ENCODE data around the gene KCNH4. TPM values are rescaled to one million over a fixed set of nuclear protein-coding genes. Genes with fewer than 3 reads are reported as not detected.

The KCNH4 gene
- total and polyA plus RNA-seq, 4 donors = 0.01 TPM; not detected in 3

DNA sequence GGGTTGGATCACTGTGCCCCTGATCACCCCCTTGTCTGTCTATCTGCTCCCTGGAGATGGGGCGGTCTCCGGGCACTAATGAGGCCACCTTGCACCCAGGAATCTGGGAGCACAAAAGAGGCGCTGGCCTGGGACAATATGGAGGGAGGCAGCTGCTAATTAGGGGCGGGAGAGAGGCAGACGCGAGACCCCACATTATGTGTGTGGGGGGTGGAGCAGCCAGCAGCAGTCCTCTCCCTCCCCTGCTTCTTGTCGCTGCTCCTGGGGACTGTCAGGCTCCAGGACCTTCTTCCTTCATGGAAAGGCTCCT is 4.6 kb upstream of the KCNH4 start:
- peaks cover 0 to 3% (median 0%) of the 10 kb centered on the region in 4 donors for H3K27me3 ChIP-seq (ENCODE audit: control insufficient read depth in 4 of 4, insufficient read depth in 4 of 4, low read length in 3 of 4)
- no peak for DNase-seq (ENCODE audit: low spot score)
- TF ChIP-seq NR2F2 (IDR thresholded peaks at IDR 0.05) (no peak), GABPA (IDR thresholded peaks at IDR 0.05 in 1 of 2, conservative IDR thresholded peaks at IDR 0.05 in 1 of 2) (no peak), ATF3 (IDR thresholded peaks at IDR 0.05) (no peak), HNF4A (conservative IDR thresholded peaks at IDR 0.05) (no peak), SP1 (IDR thresholded peaks at IDR 0.05) (no peak), FOXA2 (IDR thresholded peaks at IDR 0.05) (no peak), YY1 (IDR thresholded peaks at IDR 0.05) (no peak), ZBTB33 (IDR thresholded peaks at IDR 0.05) (no peak)
- H3K27ac ChIP-seq (ENCODE audit: low read depth in 1 of 2, low read length in 2 of 2) = no peak overlapping the region
- H3K4me3 ChIP-seq (ENCODE audit: low read depth in 1 of 3, low read length in 3 of 3) = no peak overlapping the region
- H3K4me1 ChIP-seq (ENCODE audit: control insufficient read depth in 4 of 4, insufficient read depth in 4 of 4, low read length in 3 of 4) = peaks cover 6 to 23% (median 16%) of the 10 kb centered on the region in 4 donors
- WGBS = 87% methylated on average over 7 of the region's 7 CpGs
- H3K9me3 ChIP-seq (ENCODE audit: control insufficient read depth in 4 of 4, low read length in 3 of 4) = no peaks in the 10 kb centered on the region
- no peak overlapping the region for H3K9ac ChIP-seq (ENCODE audit: low read depth in 1 of 2, low read length in 2 of 2)
- H3K36me3 ChIP-seq (ENCODE audit: control insufficient read depth in 4 of 4, insufficient read depth in 3 of 4, low read depth in 1 of 4, low read length in 3 of 4) = no peaks in the 10 kb centered on the region

DNA sequence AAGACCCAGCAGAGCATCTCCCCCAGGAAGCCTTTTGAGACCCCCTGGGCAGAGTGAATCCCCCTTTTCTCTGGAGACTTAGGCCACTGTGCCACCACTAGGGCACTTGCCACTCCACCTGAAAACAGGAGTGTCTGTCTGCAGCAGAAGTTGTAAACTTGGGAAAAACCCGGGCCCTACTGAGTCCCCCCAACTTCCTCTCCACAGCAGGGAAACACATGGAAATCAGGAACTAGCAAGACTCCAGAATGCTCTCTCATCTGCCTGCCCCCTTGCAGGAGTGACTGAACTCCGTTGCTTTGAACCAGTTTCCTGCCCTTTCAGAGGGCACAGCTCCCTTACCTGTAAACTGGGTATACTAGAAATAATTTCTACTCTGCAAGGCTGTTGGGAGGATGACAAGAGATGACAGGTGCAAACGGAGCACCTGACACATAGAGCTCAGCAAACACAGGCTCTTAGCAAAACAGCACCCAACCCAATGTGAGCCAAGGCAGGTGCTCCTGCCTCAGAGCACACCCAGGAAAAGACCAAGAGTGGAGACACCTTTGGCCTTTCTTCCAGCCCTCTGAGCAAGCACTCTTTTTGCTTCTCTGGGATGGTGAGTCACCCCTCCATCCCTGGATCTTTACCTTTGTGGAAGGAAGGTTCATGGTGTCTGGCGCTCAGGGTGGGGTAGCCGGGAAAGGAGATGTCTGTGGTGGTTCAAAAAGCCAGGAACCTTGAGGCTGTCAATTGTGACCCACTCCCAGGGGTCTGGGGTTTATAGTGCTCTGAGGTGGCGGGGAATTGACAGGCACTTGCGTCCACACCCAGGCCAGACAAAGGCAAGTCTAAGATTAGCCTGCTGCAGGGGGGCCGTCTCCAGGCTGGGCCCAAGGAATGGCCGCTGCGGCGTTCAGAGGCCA is 4.0 kb upstream of the KCNH4 start, which contains the start of gene HCRT:
Gene HCRT, minus strand, starts transcription at position 740 of the 908 bp plus-strand sequence. Its CDS starts 87 bp downstream, at position 653.
- peaks cover 0 to 3% (median 0%) of the 10 kb centered on the region in 4 donors for H3K27me3 ChIP-seq (ENCODE audit: control insufficient read depth in 4 of 4, insufficient read depth in 4 of 4, low read length in 3 of 4)
- peak within 1 kb of the TSS in 1 of 3 donors; percentile 45 for H3K4me3 ChIP-seq (ENCODE audit: low read depth in 1 of 3, low read length in 3 of 3)
- no peak for TF ChIP-seq JUND (IDR thresholded peaks at IDR 0.05)
- TF ChIP-seq FOXA1 (IDR thresholded peaks at IDR 0.05) = no peak
- no peaks in the 10 kb centered on the region for H3K36me3 ChIP-seq (ENCODE audit: control insufficient read depth in 4 of 4, insufficient read depth in 3 of 4, low read depth in 1 of 4, low read length in 3 of 4)
- no peak within 1 kb of the TSS for H3K9ac ChIP-seq (ENCODE audit: low read depth in 1 of 2, low read length in 2 of 2)
- peak within 1 kb of the TSS in 1 of 2 donors; percentile 35 for H3K27ac ChIP-seq (ENCODE audit: low read depth in 1 of 2, low read length in 2 of 2)
- DNase-seq (ENCODE audit: low spot score) = no peak
- H3K9me3 ChIP-seq (ENCODE audit: control insufficient read depth in 4 of 4, low read length in 3 of 4) = no peaks in the 10 kb centered on the region
- H3K4me1 ChIP-seq (ENCODE audit: control insufficient read depth in 4 of 4, insufficient read depth in 4 of 4, low read length in 3 of 4) = peaks cover 6 to 27% (median 17%) of the 10 kb centered on the region in 4 donors
- WGBS = 84% methylated on average over 11 of the region's 11 CpGs

DNA sequence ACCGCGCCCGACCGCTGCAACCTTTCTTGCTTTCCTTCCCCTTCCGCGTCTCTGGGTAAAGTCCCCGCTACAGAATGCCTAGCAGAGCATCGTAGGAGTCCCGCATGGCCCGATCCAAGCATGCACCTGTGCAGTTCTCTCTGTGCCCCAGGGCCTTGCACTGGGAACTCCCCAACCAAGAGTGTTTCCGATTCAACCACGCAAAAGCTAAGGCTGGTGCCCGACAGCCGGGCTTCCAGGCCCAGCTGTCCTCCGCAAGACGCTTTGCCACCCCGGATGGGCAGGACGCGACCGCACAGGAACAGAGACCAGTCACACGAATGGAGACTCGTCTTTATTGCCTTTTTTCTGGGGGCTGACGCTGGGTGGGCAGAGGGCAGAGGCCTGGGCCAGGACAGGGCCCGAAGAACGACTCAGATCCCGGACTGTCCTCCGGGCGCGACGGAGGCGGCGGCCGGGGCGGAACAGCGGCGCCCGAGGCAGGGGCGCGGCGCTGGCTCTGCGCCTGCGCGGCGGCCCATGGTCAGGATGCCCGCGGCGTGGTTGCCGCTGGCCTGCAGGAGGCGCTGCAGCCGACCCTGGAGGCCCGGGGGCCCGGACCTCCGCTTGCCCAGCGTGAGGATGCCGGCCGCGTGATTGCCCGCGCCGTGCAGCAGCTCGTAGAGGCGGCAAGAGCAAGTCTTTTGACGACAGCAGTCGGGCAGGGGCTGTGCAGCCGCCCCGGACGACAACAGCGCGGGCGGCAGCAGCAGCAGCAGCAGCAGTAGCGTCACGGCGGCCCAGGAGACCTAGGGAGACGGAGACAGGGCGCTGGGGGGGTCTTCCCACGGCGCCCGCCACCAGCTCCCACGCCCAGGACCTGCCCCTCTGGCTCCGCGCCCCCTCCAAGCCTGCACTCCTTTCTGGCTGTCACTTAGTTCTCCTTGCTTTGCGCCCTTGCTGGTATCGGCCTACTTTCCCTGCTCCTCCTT is 3.1 kb upstream of the KCNH4 start:
- peak overlapping the region; percentile 3 to 72 for H3K27ac ChIP-seq (ENCODE audit: low read depth in 1 of 2, low read length in 2 of 2)
- TF ChIP-seq ZBTB33 (IDR thresholded peaks at IDR 0.05) = no peak
- TF ChIP-seq, protein P1, sequence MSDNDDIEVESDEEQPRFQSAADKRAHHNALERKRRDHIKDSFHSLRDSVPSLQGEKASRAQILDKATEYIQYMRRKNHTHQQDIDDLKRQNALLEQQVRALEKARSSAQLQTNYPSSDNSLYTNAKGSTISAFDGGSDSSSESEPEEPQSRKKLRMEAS (IDR thresholded peaks at IDR 0.05) = no peak
- peak; percentile 46 to 67 for TF ChIP-seq RAD21 (IDR thresholded peaks at IDR 0.05)
- TF ChIP-seq SP1 (IDR thresholded peaks at IDR 0.05) = no peak
- no peak for TF ChIP-seq HNF4A (conservative IDR thresholded peaks at IDR 0.05)
- TF ChIP-seq RXRA (IDR thresholded peaks at IDR 0.05) = no peak
- TF ChIP-seq JUND (IDR thresholded peaks at IDR 0.05) = no peak
- TF ChIP-seq CTCF (IDR thresholded peaks at IDR 0.05; ENCODE audit: low read depth, low read length, missing input control) = peak; percentile 66
- TF ChIP-seq NR2F2 (IDR thresholded peaks at IDR 0.05) = no peak
- TF ChIP-seq TAF1 (conservative IDR thresholded peaks at IDR 0.05) = no peak
- TF ChIP-seq FOXA2 (IDR thresholded peaks at IDR 0.05) = no peak

More for the DNA sequence above, 3.1 kb upstream of the KCNH4 start:
- H3K9ac ChIP-seq (ENCODE audit: low read depth in 1 of 2, low read length in 2 of 2) = peak overlapping the region in 1 of 2 donors; percentile 50
- no peaks in the 10 kb centered on the region for H3K9me3 ChIP-seq (ENCODE audit: control insufficient read depth in 4 of 4, low read length in 3 of 4)
- H3K36me3 ChIP-seq (ENCODE audit: control insufficient read depth in 4 of 4, insufficient read depth in 3 of 4, low read depth in 1 of 4, low read length in 3 of 4) = no peaks in the 10 kb centered on the region
- H3K4me3 ChIP-seq (ENCODE audit: low read depth in 1 of 3, low read length in 3 of 3) = peak overlapping the region; percentile 4 to 56 (median 45)
- H3K4me1 ChIP-seq (ENCODE audit: control insufficient read depth in 4 of 4, insufficient read depth in 4 of 4, low read length in 3 of 4) = peaks cover 6 to 27% (median 17%) of the 10 kb centered on the region in 4 donors
- 7% methylated on average over 83 of the region's 83 CpGs for WGBS
- peaks cover 0 to 3% (median 0%) of the 10 kb centered on the region in 4 donors for H3K27me3 ChIP-seq (ENCODE audit: control insufficient read depth in 4 of 4, insufficient read depth in 4 of 4, low read length in 3 of 4)
- peak; percentile 83 for DNase-seq (ENCODE audit: low spot score)
